NCI-H82 treated with DMSO at 0.1 percent for 48 hours (cell line): ENCODE measurements around the gene RPS13.
"Not testable (repeated sequence)": the region's sequence is repeated elsewhere in the genome, so short reads cannot be mapped to it uniquely, and the experiment has no call there.

ENCODE experiments used
- DNase-seq: peaks from one replicate; lab custom pipeline; 2025; ENCODE audit not compliant: unreplicated experiment; lab: John Stamatoyannopoulos, UW

The RPS13 gene

GRCh38 chr11:17036666-17037658, 40.5 kb downstream of the RPS13 start:
- no peak for DNase-seq

GRCh38 chr11:17034027-17034426, 43.4 kb downstream of the RPS13 start:
- DNase-seq = not testable (repeated sequence)

- DNase-seq = no peak
Observed at GRCh38 chr11:17026487-17027082, 50.9 kb downstream of the RPS13 start.

GRCh38 chr11:17024924-17025323, 52.5 kb downstream of the RPS13 start:
- no peak for DNase-seq
